ENCODE results near the gene WNT2. TPM values are rescaled to one million over a fixed set of nuclear protein-coding genes. Genes with fewer than 3 reads are reported as not detected.

Gene WNT2
- total RNA-seq, 1 experiment from 2014 or later = not detected

- Histone ChIP-seq H3K79me2 (ENCODE audit: low read depth) (no peaks in the 10 kb centered on the region), H3K4me1 (replicated peaks; ENCODE audit: insufficient read depth) (no peaks in the 10 kb centered on the region), H3K36me3 (ENCODE audit: low read depth) (no peaks in the 10 kb centered on the region), H4K20me1 (ENCODE audit: insufficient read depth) (no peaks in the 10 kb centered on the region), H3K4me3 (no peak overlapping the region), H3F3A (ENCODE audit: insufficient read depth, low read depth) (no peaks in the 10 kb centered on the region), H2AFZ (no peak overlapping the region), H3K9me3 (ENCODE audit: insufficient read depth, low read depth) (peaks cover 8% of the 10 kb centered on the region; the same call in 1 of the 2 replicates), H3K27me3 (ENCODE audit: insufficient read depth, low read depth) (no peaks in the 10 kb centered on the region), H3K27ac (no peak overlapping the region), H3K9me2 (ENCODE audit: insufficient read depth) (no peaks in the 10 kb centered on the region; the same call in 1 of the 2 replicates), H3K4me2 (no peak overlapping the region)
- ChIA-PET CTCF (no interaction called here), POLR2A (ENCODE audit: unreplicated experiment) (no interaction called here)
- BruUV-seq (replicated peaks) = no TSS peak
- TF ChIP-seq EZH2 (IDR thresholded peaks at IDR 0.05; ENCODE audit: low read depth) = no peak
- TF ChIP-seq CTCF (conservative IDR thresholded peaks at IDR 0.05) = no peak
- DNase-seq = no peak
- intact Hi-C loops (cut with micrococcal nuclease; ENCODE audit: unreplicated experiment) = no loop called here
Measured at GRCh38 chr7:117262546-117262945, 60.3 kb downstream of the WNT2 start.

GRCh38 chr7:117259615-117260014 is 63.2 kb downstream of the WNT2 start:
- TF ChIP-seq CTCF (conservative IDR thresholded peaks at IDR 0.05) = no peak
- no peak for TF ChIP-seq EZH2 (IDR thresholded peaks at IDR 0.05; ENCODE audit: low read depth)
- Histone ChIP-seq H3K4me3 (no peak overlapping the region), H3F3A (ENCODE audit: insufficient read depth, low read depth) (no peaks in the 10 kb centered on the region), H4K20me1 (ENCODE audit: insufficient read depth) (no peaks in the 10 kb centered on the region), H2AFZ (no peak overlapping the region), H3K4me2 (no peak overlapping the region), H3K36me3 (ENCODE audit: low read depth) (no peaks in the 10 kb centered on the region), H3K79me2 (ENCODE audit: low read depth) (no peaks in the 10 kb centered on the region), H3K27me3 (ENCODE audit: insufficient read depth, low read depth) (peaks cover 4% of the 10 kb centered on the region), H3K9me2 (ENCODE audit: insufficient read depth) (no peaks in the 10 kb centered on the region; the same call in 1 of the 2 replicates), H3K27ac (no peak overlapping the region), H3K9me3 (ENCODE audit: insufficient read depth, low read depth) (no peaks in the 10 kb centered on the region), H3K4me1 (replicated peaks; ENCODE audit: insufficient read depth) (no peaks in the 10 kb centered on the region)
- DNase-seq = no peak
- ChIA-PET POLR2A (ENCODE audit: unreplicated experiment) (no interaction called here), CTCF (no interaction called here)
- intact Hi-C loops (cut with micrococcal nuclease; ENCODE audit: unreplicated experiment) = no loop called here
- BruUV-seq (replicated peaks) = no TSS peak

GRCh38 chr7:117251687-117252086 is 71.2 kb downstream of the WNT2 start:
- Histone ChIP-seq H3K4me2 (no peak overlapping the region), H3K79me2 (ENCODE audit: low read depth) (no peaks in the 10 kb centered on the region), H4K20me1 (ENCODE audit: insufficient read depth) (no peaks in the 10 kb centered on the region), H3K4me1 (replicated peaks; ENCODE audit: insufficient read depth) (no peaks in the 10 kb centered on the region), H3K27me3 (ENCODE audit: insufficient read depth, low read depth) (peaks cover 4% of the 10 kb centered on the region; the same call in 1 of the 2 replicates), H3K9me3 (ENCODE audit: insufficient read depth, low read depth) (no peaks in the 10 kb centered on the region), H3K36me3 (ENCODE audit: low read depth) (no peaks in the 10 kb centered on the region), H2AFZ (no peak overlapping the region), H3K4me3 (no peak overlapping the region), H3K9me2 (ENCODE audit: insufficient read depth) (peaks cover 4% of the 10 kb centered on the region; the same call in 1 of the 2 replicates), H3K27ac (no peak overlapping the region), H3F3A (ENCODE audit: insufficient read depth, low read depth) (no peaks in the 10 kb centered on the region)
- CTCF ChIA-PET = no interaction called here
- no peak for DNase-seq
- no TSS peak for BruUV-seq (replicated peaks)
- POLR2A ChIA-PET (ENCODE audit: unreplicated experiment) = no interaction called here
- no peak for TF ChIP-seq EZH2 (IDR thresholded peaks at IDR 0.05; ENCODE audit: low read depth)
- TF ChIP-seq CTCF (conservative IDR thresholded peaks at IDR 0.05) = no peak
- intact Hi-C loops (cut with micrococcal nuclease; ENCODE audit: unreplicated experiment) = no loop called here
